Vagina (tissue), 2 donors: Measurements from ENCODE around the gene SLC6A1.

Experiments
- CTCF ChIP-seq, 3 experiments: fragments of 450-650 bp in 2 of 3; fragments of 200-600 bp in 1 of 3; sonication (generic) in 1 of 3; IDR thresholded peaks; one replicate each; pipeline ENCODE4 v1.5.1; 2017 to 2019; ENCODE audit warnings: antibody characterized with exemption in 3 of 3, mild to moderate bottlenecking in 2 of 3, moderate library complexity in 2 of 3
- POLR2A ChIP-seq, 2 donors: fragments of 450-650 bp; IDR thresholded peaks; one replicate each; pipeline ENCODE4 v1.6.1; 2017; ENCODE audit warnings: antibody characterized with exemption in 2 of 2, mild to moderate bottlenecking in 2 of 2, moderate library complexity in 2 of 2
- POLR2AphosphoS5 ChIP-seq, 2 donors: sonication (generic); formaldehyde crosslinking; IDR thresholded peaks; one replicate each; pipeline ENCODE4 v1.9.0; 2017; ENCODE audit warnings: antibody characterized with exemption in 2 of 2, mild to moderate bottlenecking in 2 of 2, low read depth in 1 of 2; ENCODE audit not compliant: insufficient read depth in 1 of 2

GRCh38 chr3:10950476-10951294 lies 41.9 kb upstream of the SLC6A1 start:
- TF ChIP-seq CTCF (IDR thresholded peaks at IDR 0.05) (peak in 1 of 3 experiments; percentile 48), POLR2A (IDR thresholded peaks at IDR 0.05) (no peak), POLR2AphosphoS5 (IDR thresholded peaks at IDR 0.05; ENCODE audit: insufficient read depth in 1 of 2, low read depth in 1 of 2) (no peak)
